Suprapubic skin (tissue), 4 donors: Measurements from ENCODE around the gene ZNF444. TPM values are rescaled to one million over a fixed set of nuclear protein-coding genes. Genes with fewer than 3 reads are reported as not detected.
A peak's percentile ranks its signal among the peaks of the same experiment; 100 is the strongest.

Experiments
- DNase-seq, 2 donors: peaks; one replicate each; pipeline ENCODE4 v3.0.0-alpha.2; 2019; ENCODE audit warnings: low spot score in 2 of 2
- H3K27ac ChIP-seq: fragments of 200-600 bp; sonication (generic); one replicate; pipeline ENCODE4 v1.5.1; 2019
- H3K27me3 ChIP-seq: fragments of 200-600 bp; sonication (generic); one replicate; pipeline ENCODE4 v1.5.1; 2019
- H3K36me3 ChIP-seq: fragments of 200-600 bp; sonication (generic); one replicate; pipeline ENCODE4 v1.5.1; 2019
- H3K4me1 ChIP-seq: fragments of 200-600 bp; sonication (generic); one replicate; pipeline ENCODE4 v1.5.1; 2019
- H3K4me3 ChIP-seq: fragments of 200-600 bp; sonication (generic); one replicate; pipeline ENCODE4 v1.5.1; 2019; ENCODE audit warnings: mild to moderate bottlenecking
- H3K9me3 ChIP-seq: fragments of 200-600 bp; sonication (generic); one replicate; pipeline ENCODE4 v1.5.1; 2019
- CTCF ChIP-seq, 2 donors: fragments of 200-600 bp in 1 of 2; fragments of 450-650 bp in 1 of 2; sonication (generic) in 1 of 2; IDR thresholded peaks; one replicate each; pipeline ENCODE4 v1.5.1; 2016 to 2019; ENCODE audit warnings: antibody characterized with exemption in 2 of 2, mild to moderate bottlenecking in 1 of 2, moderate library complexity in 1 of 2
- EP300 ChIP-seq: sonication (generic); formaldehyde crosslinking; IDR thresholded peaks from one replicate; pipeline ENCODE4 v1.6.1; 2017; ENCODE audit warnings: antibody characterized with exemption
- POLR2A ChIP-seq, 2 donors: fragments of 450-650 bp; IDR thresholded peaks; one replicate each; pipeline ENCODE4 v1.6.1; 2017; ENCODE audit warnings: antibody characterized with exemption in 2 of 2, mild to moderate bottlenecking in 2 of 2, moderate library complexity in 2 of 2
- POLR2AphosphoS5 ChIP-seq, 3 donors: sonication (generic); formaldehyde crosslinking; IDR thresholded peaks; one replicate each; pipeline ENCODE4 v1.6.1; 2017; ENCODE audit warnings: antibody characterized with exemption in 3 of 3
- WGBS: methylation state at CpG from one replicate; pipeline ENCODE4 v1.1.5; 2018; 5-methylcytosine and 5-hydroxymethylcytosine counted together
- total RNA-seq, 4 donors: library from RNA; depleted of rRNA; stranded (reverse); fragments of >200 nt; gene quantifications; one replicate each; pipeline ENCODE4 v1.1.0, GENCODE V29; 2016

Gene ZNF444
- total RNA-seq, 4 donors from 2014 or later = 12.9 to 34.8 (median 21.2) TPM

GRCh38 chr19:56152644-56153043 is 11.6 kb downstream of the ZNF444 start:
- no peak overlapping the region for H3K27ac ChIP-seq
- WGBS = 89% methylated on average over 2 of the region's 2 CpGs
- TF ChIP-seq POLR2AphosphoS5 (IDR thresholded peaks at IDR 0.05) = no peak
- TF ChIP-seq CTCF (IDR thresholded peaks at IDR 0.05) = no peak
- no peak for TF ChIP-seq POLR2A (IDR thresholded peaks at IDR 0.05)
- TF ChIP-seq EP300 = no peak
- no peaks in the 10 kb centered on the region for H3K27me3 ChIP-seq
- H3K4me1 ChIP-seq = no peaks in the 10 kb centered on the region
- no peak for DNase-seq
- H3K36me3 ChIP-seq = peaks cover 42% of the 10 kb centered on the region
- no peaks in the 10 kb centered on the region for H3K9me3 ChIP-seq
- no peak overlapping the region for H3K4me3 ChIP-seq

- no peak overlapping the region for H3K4me3 ChIP-seq
- DNase-seq = no peak
- TF ChIP-seq EP300 (no peak), CTCF (IDR thresholded peaks at IDR 0.05) (no peak)
- 76% methylated on average over 6 of the region's 6 CpGs for WGBS
- H3K27ac ChIP-seq = no peak overlapping the region
- no peaks in the 10 kb centered on the region for H3K27me3 ChIP-seq
- H3K36me3 ChIP-seq = peaks cover 41% of the 10 kb centered on the region
- no peaks in the 10 kb centered on the region for H3K9me3 ChIP-seq
- no peaks in the 10 kb centered on the region for H3K4me1 ChIP-seq
These were observed 12.4 kb downstream of the ZNF444 start for GRCh38 chr19:56153507-56153906.

- no peaks in the 10 kb centered on the region for H3K9me3 ChIP-seq
- H3K36me3 ChIP-seq = peaks cover 54% of the 10 kb centered on the region
- H3K27me3 ChIP-seq = no peaks in the 10 kb centered on the region
- TF ChIP-seq POLR2AphosphoS5 (IDR thresholded peaks at IDR 0.05) (no peak), EP300 (no peak), CTCF (IDR thresholded peaks at IDR 0.05) (peak in 1 of 2 donors; percentile 27)
- no peak overlapping the region for H3K4me3 ChIP-seq
- no peak for DNase-seq
- H3K4me1 ChIP-seq = no peaks in the 10 kb centered on the region
- no peak overlapping the region for H3K27ac ChIP-seq
- 71% methylated on average over 5 of the region's 17 CpGs for WGBS
These were observed 14.1 kb downstream of the ZNF444 start for GRCh38 chr19:56155124-56155687.

- WGBS = 53% methylated on average over 3 of the region's 11 CpGs
- H3K36me3 ChIP-seq = peaks cover 57% of the 10 kb centered on the region
- H3K27me3 ChIP-seq = no peaks in the 10 kb centered on the region
- no peak overlapping the region for H3K27ac ChIP-seq
- H3K9me3 ChIP-seq = no peaks in the 10 kb centered on the region
- TF ChIP-seq CTCF (IDR thresholded peaks at IDR 0.05) (no peak), POLR2A (IDR thresholded peaks at IDR 0.05) (no peak), EP300 (no peak), POLR2AphosphoS5 (IDR thresholded peaks at IDR 0.05) (no peak)
- H3K4me3 ChIP-seq = no peak overlapping the region
- no peak for DNase-seq
- no peaks in the 10 kb centered on the region for H3K4me1 ChIP-seq
These were observed 15.7 kb downstream of the ZNF444 start for GRCh38 chr19:56156768-56157167.

- H3K36me3 ChIP-seq = peaks cover 57% of the 10 kb centered on the region
- 88% methylated on average over 11 of the region's 16 CpGs for WGBS
These were observed 17.2 kb downstream of the ZNF444 start for GRCh38 chr19:56158170-56158757.

More at GRCh38 chr19:56158170-56158757, 17.2 kb downstream of the ZNF444 start:
- DNase-seq = no peak
- TF ChIP-seq POLR2AphosphoS5 (IDR thresholded peaks at IDR 0.05) = no peak
- no peak for TF ChIP-seq POLR2A (IDR thresholded peaks at IDR 0.05)
- TF ChIP-seq EP300 = no peak
- TF ChIP-seq CTCF (IDR thresholded peaks at IDR 0.05) = no peak
- no peaks in the 10 kb centered on the region for H3K27me3 ChIP-seq
- no peaks in the 10 kb centered on the region for H3K9me3 ChIP-seq
- H3K4me3 ChIP-seq = no peak overlapping the region
- no peaks in the 10 kb centered on the region for H3K4me1 ChIP-seq
- H3K27ac ChIP-seq = no peak overlapping the region
